ENCODE results near the gene RBM47.

DNA sequence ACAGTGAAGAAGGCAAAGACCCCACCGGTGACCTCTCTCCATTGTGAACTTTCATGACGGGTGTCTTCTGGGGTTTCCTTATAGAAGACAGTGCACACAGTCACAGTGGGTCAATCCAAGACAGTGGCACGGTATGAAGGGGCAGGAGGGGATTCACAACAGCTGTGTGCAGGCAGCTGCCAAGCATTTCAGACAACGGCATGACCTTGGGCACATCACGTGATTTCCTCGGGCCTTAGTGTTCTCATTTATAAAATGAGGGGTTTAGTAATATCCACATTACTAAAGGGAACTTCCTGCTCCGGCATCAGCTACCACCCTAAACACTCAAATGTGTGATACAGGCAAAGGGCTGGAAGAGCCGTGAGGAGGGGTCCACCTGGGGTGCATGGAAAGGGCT is 42.9 kb downstream of the RBM47 start:
- TF ChIP-seq GATA2 (IDR thresholded peaks at IDR 0.05; ENCODE audit: low read depth, low read length) (no peak), GATA3 (IDR thresholded peaks at IDR 0.05; ENCODE audit: low read depth, low read length) (no peak)

Measured in SH-SY5Y (cell line).